Activated T-helper 1 cell treated with anti-CD3 and anti-CD28 coated beads, Interleukin-12 subunit alpha, Interleukin-12 subunit beta, Interleukin-2, Interleukin-4 antibody, amounts not matched to agents 30 ng/mL and 10 ng/mL and 1 ng/mL, durations not matched to agents 14 hours and 24 hours and 36 hours (primary cell): ENCODE results near the gene BACH1. TPM values are rescaled to one million over a fixed set of nuclear protein-coding genes. Genes with fewer than 3 reads are reported as not detected.
A peak's percentile ranks its signal among the peaks of the same experiment; 100 is the strongest.
"Not testable (repeated sequence)": the region's sequence is repeated elsewhere in the genome, so short reads cannot be mapped to it uniquely, and the experiment has no call there.

ENCODE experiments used
- DNase-seq: peaks from one replicate; pipeline ENCODE4 v3.0.0; 2021; ENCODE audit warnings: low spot score
- H3K27ac Mint-ChIP-seq: one replicate; pipeline ENCODE4 v1.8.0; 2021; ENCODE audit warnings: mild to moderate bottlenecking, mixed read lengths
- H3K27me3 Mint-ChIP-seq: one replicate; pipeline ENCODE4 v1.8.0; 2022; ENCODE audit warnings: mild to moderate bottlenecking, moderate library complexity, mixed read lengths; ENCODE audit not compliant: insufficient read depth
- H3K36me3 Mint-ChIP-seq: one replicate; pipeline ENCODE4 v1.8.0; 2021; ENCODE audit warnings: low read depth, mixed read lengths
- H3K4me1 Mint-ChIP-seq: one replicate; pipeline ENCODE4 v1.8.0; 2021; ENCODE audit warnings: low read depth, mixed read lengths
- H3K4me3 Mint-ChIP-seq: one replicate; pipeline ENCODE4 v1.8.0; 2021; ENCODE audit warnings: mild to moderate bottlenecking, moderate library complexity, mixed read lengths
- H3K9me3 Mint-ChIP-seq: one replicate; pipeline ENCODE4 v1.8.0; 2021; ENCODE audit warnings: mixed read lengths
- intact Hi-C: fragments of 100-400 bp; cut with micrococcal nuclease; formaldehyde crosslinking; loops from one replicate; pipeline ENCODE4 v1.15.1; 2024
- total RNA-seq: library from RNA; stranded (reverse); gene quantifications from 2 replicates; pipeline ENCODE4 v1.2.3, GENCODE V29; 2022

The BACH1 gene
- total RNA-seq, 1 donor from 2014 or later: 22.7 TPM

GRCh38 chr21:29265690-29266479 lies 32.8 kb upstream of the BACH1 start:
- DNase-seq: no peak
- Mint-ChIP-seq H3K4me1 (peaks cover 6% of the 10 kb centered on the region), H3K36me3 (no peaks in the 10 kb centered on the region), H3K9me3 (peaks cover 3% of the 10 kb centered on the region), H3K27me3 (peaks cover 10% of the 10 kb centered on the region), H3K27ac (no peak overlapping the region), H3K4me3 (no peak overlapping the region)
- intact Hi-C loops: no loop called here

DNA sequence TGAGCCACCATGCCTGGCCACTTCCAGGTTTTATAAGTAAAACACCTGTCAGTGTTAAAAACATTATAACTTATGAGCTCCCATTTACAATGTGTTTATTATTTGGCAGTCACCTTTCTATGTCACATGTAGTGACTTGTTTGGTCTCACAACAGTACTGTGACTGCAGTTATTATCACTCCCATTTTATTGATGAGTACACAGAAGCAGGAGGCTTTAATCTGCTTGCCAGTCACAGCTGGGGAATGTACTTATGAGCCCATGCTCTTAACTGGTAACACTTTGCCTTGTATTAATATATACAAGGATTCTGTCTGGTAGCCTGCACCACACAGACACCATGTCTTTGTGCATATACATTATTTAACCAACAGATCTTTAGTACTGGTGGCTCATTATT lies 31.1 kb upstream of the BACH1 start:
- peaks cover 3% of the 10 kb centered on the region for H3K9me3 Mint-ChIP-seq
- DNase-seq: no peak
- no peak overlapping the region for H3K4me3 Mint-ChIP-seq
- intact Hi-C loops: no loop called here
- no peak overlapping the region for H3K27ac Mint-ChIP-seq
- H3K36me3 Mint-ChIP-seq: no peaks in the 10 kb centered on the region
- peaks cover 7% of the 10 kb centered on the region for H3K27me3 Mint-ChIP-seq
- peaks cover 6% of the 10 kb centered on the region for H3K4me1 Mint-ChIP-seq

DNA sequence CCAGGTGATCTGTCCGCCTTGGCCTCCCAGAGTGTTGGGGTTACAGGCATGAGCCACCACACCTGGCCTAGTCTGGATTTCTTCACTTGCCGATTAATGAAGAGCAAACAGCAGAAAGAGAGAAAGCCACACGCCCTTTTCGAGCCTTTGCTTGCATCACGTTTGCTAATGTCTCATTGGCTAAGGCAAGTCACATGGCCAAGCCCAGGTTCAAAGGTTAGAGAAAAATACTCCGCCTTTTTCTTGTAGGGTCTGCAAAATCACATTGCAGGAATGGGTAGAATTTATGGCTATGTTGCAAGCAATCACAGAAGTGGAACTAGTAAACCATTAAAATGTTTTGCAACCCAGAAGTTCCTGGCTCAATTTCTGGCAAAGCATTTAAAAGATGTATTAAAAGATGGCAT lies 26.8 kb upstream of the BACH1 start:
- H3K36me3 Mint-ChIP-seq: no peaks in the 10 kb centered on the region
- no peak overlapping the region for H3K27ac Mint-ChIP-seq
- no peak overlapping the region for H3K4me3 Mint-ChIP-seq
- peaks cover 5% of the 10 kb centered on the region for H3K27me3 Mint-ChIP-seq
- peaks cover 3% of the 10 kb centered on the region for H3K9me3 Mint-ChIP-seq
- no peak for DNase-seq
- intact Hi-C loops: no loop called here
- no peaks in the 10 kb centered on the region for H3K4me1 Mint-ChIP-seq

GRCh38 chr21:29277442-29277841 lies 21.3 kb upstream of the BACH1 start:
- no peak overlapping the region for H3K4me3 Mint-ChIP-seq
- no peaks in the 10 kb centered on the region for H3K4me1 Mint-ChIP-seq
- peaks cover 13% of the 10 kb centered on the region for H3K27me3 Mint-ChIP-seq
- intact Hi-C loops: no loop called here
- H3K36me3 Mint-ChIP-seq: no peaks in the 10 kb centered on the region
- no peak overlapping the region for H3K27ac Mint-ChIP-seq
- H3K9me3 Mint-ChIP-seq: peaks cover 4% of the 10 kb centered on the region
- DNase-seq: no peak

DNA sequence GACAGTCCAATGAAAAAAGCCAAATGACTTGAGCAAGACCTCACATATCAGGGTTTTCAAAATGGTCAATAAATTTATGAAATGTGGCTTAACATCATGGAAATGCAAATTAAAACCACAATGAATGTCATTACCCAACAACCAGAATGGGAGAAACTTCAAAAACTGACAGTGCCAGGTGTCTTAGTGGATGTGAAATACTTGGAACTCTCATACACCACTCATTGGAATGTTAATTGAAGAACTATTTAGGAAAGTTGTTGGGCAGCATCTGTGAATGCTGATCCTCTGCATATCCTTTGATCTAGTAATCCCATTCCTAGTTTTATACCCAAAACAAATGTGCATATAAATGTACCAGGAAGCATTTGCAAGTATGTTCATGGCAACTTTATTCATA lies 19.2 kb upstream of the BACH1 start:
- Mint-ChIP-seq H3K4me3 (no peak overlapping the region), H3K27me3 (peaks cover 19% of the 10 kb centered on the region), H3K9me3 (peaks cover 10% of the 10 kb centered on the region), H3K4me1 (no peaks in the 10 kb centered on the region), H3K36me3 (no peaks in the 10 kb centered on the region), H3K27ac (no peak overlapping the region)
- no peak for DNase-seq
- intact Hi-C loops: no loop called here

- intact Hi-C loops, DNase-seq, H3K4me3 Mint-ChIP-seq, H3K27ac Mint-ChIP-seq, H3K36me3 Mint-ChIP-seq, H3K4me1 Mint-ChIP-seq: not testable (repeated sequence)
- Mint-ChIP-seq H3K9me3 (peaks cover 10% of the 10 kb centered on the region), H3K27me3 (peaks cover 25% of the 10 kb centered on the region)
Measured at GRCh38 chr21:29281801-29282200, 16.9 kb upstream of the BACH1 start.

- Mint-ChIP-seq H3K4me1 (peaks cover 11% of the 10 kb centered on the region), H3K4me3 (no peak overlapping the region), H3K36me3 (peaks cover 1% of the 10 kb centered on the region), H3K27ac (no peak overlapping the region), H3K9me3 (peaks cover 7% of the 10 kb centered on the region), H3K27me3 (peaks cover 14% of the 10 kb centered on the region)
- DNase-seq: no peak
- intact Hi-C loops: no loop called here
Measured at GRCh38 chr21:29287383-29287782, 11.3 kb upstream of the BACH1 start.

- Mint-ChIP-seq H3K36me3 (peaks cover 1% of the 10 kb centered on the region), H3K27ac (no peak overlapping the region), H3K4me1 (peaks cover 11% of the 10 kb centered on the region), H3K4me3 (no peak overlapping the region), H3K9me3 (no peaks in the 10 kb centered on the region), H3K27me3 (peaks cover 12% of the 10 kb centered on the region)
- intact Hi-C loops: no loop called here
- DNase-seq: no peak
Measured at GRCh38 chr21:29288239-29288638, 10.5 kb upstream of the BACH1 start.

DNA sequence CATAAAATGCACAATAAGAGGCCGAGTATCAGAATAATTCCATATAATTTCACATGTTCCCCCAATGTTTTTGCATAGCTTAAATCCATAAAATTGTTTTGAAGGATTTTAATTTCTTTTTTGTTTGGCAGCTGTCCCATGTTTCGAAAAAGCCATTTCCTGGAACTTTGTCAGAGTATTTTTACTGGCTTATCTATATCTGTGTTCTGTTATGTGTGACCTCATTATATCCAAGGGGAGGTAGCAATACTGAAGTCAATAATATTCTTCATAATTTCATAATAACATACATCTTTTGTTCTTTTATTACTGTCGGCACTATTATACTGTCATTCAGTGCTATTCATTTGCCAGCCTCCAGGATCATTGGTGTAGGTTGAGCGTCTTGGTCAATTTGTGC lies 9.4 kb upstream of the BACH1 start:
- no peaks in the 10 kb centered on the region for H3K9me3 Mint-ChIP-seq
- intact Hi-C loops: no loop called here
- no peak overlapping the region for H3K4me3 Mint-ChIP-seq
- DNase-seq: no peak
- H3K4me1 Mint-ChIP-seq: peaks cover 16% of the 10 kb centered on the region
- H3K27me3 Mint-ChIP-seq: peaks cover 7% of the 10 kb centered on the region
- H3K27ac Mint-ChIP-seq: no peak overlapping the region
- peaks cover 3% of the 10 kb centered on the region for H3K36me3 Mint-ChIP-seq

DNA sequence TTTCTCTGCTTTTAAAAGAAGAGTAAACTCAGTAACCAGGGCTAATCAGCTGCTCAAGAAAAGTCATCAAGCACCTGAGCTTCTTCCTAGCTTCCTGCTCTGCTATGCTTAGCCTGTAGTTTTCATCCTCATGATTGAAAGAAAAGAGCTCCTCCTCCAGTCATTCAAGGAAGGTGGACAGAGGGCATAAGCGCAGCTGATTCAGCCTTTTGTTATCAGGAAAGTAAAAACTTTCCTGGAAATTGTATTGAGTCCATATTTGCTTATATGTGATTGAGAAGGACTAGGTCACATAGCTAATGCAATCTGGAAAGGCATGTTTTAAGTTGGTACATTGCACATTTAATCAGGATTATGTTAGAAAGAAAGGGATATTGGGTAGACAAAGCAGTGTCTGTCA lies 8.5 kb upstream of the BACH1 start:
- no peak overlapping the region for H3K4me3 Mint-ChIP-seq
- intact Hi-C loops: no loop called here
- peaks cover 26% of the 10 kb centered on the region for H3K4me1 Mint-ChIP-seq
- peaks cover 7% of the 10 kb centered on the region for H3K27me3 Mint-ChIP-seq
- H3K36me3 Mint-ChIP-seq: peaks cover 3% of the 10 kb centered on the region
- DNase-seq: no peak
- no peaks in the 10 kb centered on the region for H3K9me3 Mint-ChIP-seq
- no peak overlapping the region for H3K27ac Mint-ChIP-seq

- no peak overlapping the region for H3K4me3 Mint-ChIP-seq
- H3K9me3 Mint-ChIP-seq: no peaks in the 10 kb centered on the region
- H3K4me1 Mint-ChIP-seq: peaks cover 18% of the 10 kb centered on the region
- peaks cover 4% of the 10 kb centered on the region for H3K27me3 Mint-ChIP-seq
- peaks cover 5% of the 10 kb centered on the region for H3K36me3 Mint-ChIP-seq
- DNase-seq: no peak
- H3K27ac Mint-ChIP-seq: no peak overlapping the region
- intact Hi-C loops: no loop called here
Measured at GRCh38 chr21:29293495-29293894, 5.2 kb upstream of the BACH1 start.

GRCh38 chr21:29295066-29295650 lies 3.6 kb upstream of the BACH1 start:
- H3K9me3 Mint-ChIP-seq: no peaks in the 10 kb centered on the region
- peaks cover 4% of the 10 kb centered on the region for H3K27me3 Mint-ChIP-seq
- no peak overlapping the region for H3K4me3 Mint-ChIP-seq
- intact Hi-C loops: no loop called here
- peaks cover 27% of the 10 kb centered on the region for H3K4me1 Mint-ChIP-seq
- H3K36me3 Mint-ChIP-seq: peaks cover 6% of the 10 kb centered on the region
- no peak overlapping the region for H3K27ac Mint-ChIP-seq
- peak; percentile 6 for DNase-seq

DNA sequence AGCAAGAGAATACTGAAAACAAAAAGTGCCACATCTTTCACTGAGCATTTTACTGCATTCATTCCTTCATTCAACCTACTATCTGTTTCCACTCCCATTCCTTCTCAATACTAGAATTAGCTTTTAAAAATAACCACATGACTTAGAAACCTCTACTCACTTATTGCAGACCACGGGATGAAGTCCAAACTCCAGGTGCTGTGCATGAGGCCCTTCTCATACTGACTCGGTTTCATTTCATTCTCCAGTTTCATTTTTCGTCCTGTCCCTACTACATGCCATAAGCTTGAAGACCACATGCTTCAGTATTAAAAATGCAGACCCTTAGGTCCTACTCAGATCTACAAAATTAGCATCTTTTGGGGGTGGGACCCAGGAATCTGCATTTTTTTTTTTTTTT lies 2.3 kb upstream of the BACH1 start:
- H3K9me3 Mint-ChIP-seq: no peaks in the 10 kb centered on the region
- H3K27ac Mint-ChIP-seq: no peak overlapping the region
- DNase-seq: no peak
- H3K36me3 Mint-ChIP-seq: peaks cover 8% of the 10 kb centered on the region
- peaks cover 4% of the 10 kb centered on the region for H3K27me3 Mint-ChIP-seq
- intact Hi-C loops: no loop called here
- H3K4me1 Mint-ChIP-seq: peaks cover 38% of the 10 kb centered on the region
- H3K4me3 Mint-ChIP-seq: no peak overlapping the region
